Measurements from ENCODE around the gene THOC2.
"Not testable (repeated sequence)": the region's sequence is repeated elsewhere in the genome, so short reads cannot be mapped to it uniquely, and the experiment has no call there.

Gene THOC2

DNA sequence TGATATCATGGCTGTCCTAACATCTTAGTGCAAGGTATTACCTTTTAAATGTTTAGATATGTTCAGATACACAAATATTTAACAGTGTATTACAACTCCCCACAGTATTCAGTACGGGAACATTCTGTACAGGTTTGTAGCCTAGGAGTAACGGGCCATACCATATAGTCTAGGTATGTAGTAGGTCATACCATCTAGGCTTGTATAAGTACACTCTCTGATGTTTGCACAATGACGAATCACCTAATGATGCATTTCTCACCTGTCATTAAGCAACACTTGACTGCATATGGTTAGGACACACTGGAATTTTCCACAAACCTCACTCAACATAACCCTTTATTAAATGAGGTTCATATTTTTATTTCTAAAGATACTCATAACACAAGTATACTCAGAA, 67.7 kb downstream of the THOC2 start:
- no peak for DNase-seq

DNA sequence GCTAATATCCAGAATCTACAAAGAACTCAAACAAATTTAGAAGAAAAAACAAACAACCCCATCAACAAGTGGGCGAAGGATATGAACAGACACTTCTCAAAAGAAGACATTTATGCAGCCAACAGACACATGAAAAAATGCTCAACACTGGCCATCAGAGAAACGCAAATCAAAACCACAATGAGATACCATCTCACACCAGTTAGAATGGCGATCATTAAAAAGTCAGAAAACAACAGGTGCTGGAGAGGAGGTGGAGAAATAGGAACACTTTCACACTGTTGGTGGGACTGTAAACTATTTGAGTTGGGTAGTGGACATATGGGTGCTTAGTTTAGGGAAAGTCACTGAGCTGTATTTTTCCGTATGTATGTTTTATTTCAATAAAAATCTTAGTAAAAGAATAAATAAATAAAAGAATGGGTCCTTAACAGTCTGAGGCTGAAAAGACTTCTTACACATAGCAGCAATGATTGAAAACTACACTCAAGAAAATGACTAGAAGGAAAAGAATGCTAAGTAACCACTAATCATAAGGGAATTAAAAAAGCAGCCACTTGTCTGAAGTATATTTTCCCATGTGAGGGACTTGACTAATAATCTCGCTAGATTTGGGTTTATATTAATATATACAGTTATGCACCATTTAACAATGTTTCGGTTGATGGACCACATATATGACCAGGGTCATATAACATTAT, 68.2 kb downstream of the THOC2 start:
- DNase-seq, result not testable (repeated sequence)

DNA sequence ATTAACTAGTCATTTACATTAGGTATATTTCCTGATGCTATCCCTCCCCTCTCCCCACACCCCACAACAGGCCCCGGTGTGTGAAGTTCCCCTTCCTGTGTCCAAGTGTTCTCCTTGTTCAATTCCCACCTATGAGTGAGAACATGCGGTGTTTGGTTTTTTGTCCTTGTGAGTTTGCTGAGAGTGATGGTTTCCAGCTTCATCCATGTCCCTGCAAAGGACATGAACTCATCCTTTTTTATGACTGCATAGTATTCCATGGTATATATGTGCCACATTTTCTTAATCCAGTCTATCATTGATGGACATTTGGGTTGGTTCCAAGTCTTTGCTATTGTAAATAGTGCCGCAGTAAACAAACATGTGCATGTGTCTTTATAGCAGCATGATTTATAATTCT, 69.1 kb downstream of the THOC2 start:
- DNase-seq, result not testable (repeated sequence)

DNA sequence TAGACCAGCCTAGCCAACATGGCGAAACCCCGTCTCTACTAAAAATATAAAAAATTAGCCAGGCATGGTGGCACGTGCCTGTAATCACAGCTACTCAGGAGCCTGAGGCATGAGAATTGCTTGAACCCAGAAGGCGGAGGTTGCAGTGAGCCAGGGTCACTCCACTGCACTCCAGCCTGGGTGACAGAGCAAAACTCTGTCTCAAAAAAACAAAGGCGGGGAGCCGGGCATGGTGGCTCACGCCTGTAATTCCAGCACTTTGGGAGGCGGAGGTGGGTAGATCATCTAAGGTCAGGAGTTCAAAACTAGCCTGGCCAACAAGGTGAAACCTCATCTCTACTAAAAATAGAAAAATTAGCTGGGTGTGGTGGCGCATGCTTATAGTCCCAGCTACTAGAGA, 76.3 kb downstream of the THOC2 start:
- DNase-seq, result not testable (repeated sequence)

DNA sequence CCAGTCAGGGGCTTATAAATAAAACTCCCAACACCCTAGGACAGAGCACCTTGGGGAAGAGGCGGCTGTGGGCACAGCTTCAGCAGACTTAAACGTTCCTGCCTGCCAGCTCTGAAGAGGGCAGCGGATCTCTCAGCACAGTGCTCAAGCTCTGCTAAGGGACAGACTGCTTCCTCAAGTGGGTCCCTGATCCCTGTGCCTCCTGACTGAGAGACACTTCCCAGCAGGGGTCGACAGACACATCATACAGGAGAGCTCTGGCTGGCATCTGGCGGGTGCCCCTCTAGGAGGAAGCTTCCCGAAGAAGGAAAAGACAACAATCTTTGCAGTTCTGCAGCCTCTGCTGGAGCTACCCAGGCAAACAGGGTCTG, 84.1 kb downstream of the THOC2 start:
- DNase-seq, result not testable (repeated sequence)

DNA sequence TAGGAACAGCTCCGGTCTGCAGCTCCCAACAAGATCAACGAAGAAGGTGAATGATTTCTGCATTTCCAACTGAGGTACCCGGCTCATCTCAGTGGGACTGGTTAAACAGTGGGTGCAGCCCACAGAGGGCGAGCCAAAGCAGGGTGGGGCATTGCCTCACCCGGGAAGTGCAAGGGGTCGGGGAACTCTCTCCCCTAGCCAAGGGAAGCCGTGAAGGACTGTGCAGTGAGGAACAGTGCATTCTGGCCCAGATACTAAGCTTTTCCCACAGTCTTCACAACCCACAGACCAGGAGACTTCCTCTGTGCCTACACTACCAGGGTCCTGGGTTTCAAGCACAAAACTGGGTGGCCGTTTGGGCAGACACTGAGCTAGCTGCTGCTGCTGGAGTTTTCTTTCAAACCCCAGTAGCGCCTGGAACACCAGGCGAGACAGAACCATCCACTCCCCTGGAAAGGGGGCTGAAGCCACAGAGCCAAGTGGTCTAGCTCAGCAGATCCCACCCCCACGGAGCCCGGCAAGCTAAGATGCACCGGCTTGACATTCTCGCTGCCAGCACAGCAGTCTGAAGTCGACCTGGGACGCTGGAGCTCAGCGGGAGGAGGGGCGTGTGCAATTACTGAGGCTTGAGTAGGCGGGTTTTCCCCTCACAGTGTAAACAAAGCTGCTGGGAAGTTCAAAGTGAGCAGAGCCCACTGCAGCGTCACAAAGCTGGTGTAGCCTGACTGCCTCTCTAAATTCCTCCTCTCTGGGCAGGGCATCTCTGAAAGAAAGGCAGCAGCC, 84.6 kb downstream of the THOC2 start:
- DNase-seq, result no peak

DNA sequence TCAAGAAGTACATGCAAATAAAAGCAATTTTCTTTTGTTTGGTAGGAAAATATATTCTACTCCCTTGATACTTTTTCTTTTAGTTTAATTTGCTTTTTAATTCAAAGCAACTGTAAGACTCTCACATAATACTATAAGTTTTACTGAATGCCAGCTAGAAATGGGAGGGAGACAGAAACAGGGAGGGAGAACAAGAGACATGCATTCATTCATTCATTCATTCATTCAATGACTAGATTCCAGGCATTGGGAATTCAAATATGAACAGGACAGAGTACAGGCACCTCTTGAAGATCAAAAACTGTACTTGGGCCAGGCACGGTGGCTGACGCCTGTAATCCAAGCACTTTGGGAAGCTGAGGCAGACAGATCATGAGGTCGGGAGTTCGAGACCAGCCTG, 85.6 kb downstream of the THOC2 start:
- no peak for DNase-seq

DNA sequence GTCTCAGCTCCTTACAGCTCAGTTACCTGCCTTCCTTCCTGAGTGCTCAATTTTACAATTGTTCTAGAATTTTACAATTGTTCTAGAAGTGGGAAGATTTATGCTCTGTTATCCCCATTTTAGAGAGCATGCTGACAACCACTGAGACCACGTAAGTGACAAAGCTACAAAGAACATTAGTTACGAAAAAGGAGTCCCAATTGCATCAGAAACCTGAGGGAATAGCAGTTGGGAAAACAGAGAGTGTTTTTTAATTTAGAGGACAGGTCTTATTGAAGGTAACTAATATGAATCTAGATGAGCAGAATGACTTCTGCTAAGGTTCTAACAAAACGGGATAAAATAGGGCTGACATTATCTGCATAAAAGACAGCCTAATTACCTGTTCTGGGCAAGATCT, 103.3 kb downstream of the THOC2 start:
- no peak for DNase-seq

DNA sequence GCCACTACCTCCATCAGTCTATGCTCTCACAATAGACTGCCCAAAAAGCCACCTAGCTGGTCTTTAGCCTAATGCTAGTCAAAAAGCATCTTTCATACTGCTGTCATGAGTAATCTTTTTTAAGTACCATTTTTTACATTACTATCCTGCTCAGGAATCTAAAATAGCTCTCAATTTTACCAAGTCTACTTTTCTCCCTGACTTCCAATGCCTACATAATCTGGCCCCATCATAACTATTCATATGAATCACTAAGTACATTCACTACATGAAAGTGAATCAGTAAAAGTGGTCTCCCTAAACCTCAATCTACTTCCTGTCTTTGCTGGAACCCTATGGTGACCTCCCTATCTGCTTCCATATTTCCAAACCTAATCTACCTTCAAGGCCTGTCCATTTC, 105.9 kb downstream of the THOC2 start:
- DNase-seq, result no peak

DNA sequence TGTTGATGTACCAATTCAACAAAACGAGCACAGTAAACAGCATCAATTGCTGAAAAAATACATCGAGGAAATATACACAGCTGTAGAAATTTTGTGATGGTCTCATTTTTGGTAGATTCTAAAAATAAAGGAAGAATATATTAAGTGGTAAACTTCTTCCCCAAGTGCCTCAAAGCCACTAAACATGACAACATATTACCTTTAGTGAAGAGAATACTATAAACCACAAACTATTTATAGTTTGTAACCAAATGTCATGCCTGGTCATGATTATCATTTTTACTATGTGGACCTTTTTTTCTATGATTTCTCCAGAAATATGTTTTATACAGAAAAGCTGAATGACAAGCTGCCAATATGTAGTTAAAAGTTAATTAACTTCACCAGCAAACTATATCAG, 106.9 kb downstream of the THOC2 start:
- DNase-seq, result no peak

DNA sequence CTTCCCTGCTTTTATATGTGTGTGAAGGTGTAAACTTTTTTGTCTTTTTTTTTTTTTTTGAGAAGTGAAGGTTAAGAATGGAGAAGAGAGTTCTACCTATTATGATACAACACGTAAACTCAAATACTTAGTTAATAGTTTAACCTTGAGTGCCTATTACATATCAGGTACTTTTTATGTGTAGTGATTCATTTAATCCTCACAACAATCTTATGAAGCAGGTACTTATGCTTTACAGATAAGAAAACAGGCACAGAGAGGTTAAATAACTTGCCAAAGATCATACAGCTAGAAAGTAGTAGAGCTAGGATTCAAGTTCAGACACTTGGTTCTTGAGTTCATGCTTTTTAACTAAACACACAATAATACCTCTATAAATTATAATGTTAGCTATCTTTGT, 107.4 kb downstream of the THOC2 start:
- no peak for DNase-seq

DNA sequence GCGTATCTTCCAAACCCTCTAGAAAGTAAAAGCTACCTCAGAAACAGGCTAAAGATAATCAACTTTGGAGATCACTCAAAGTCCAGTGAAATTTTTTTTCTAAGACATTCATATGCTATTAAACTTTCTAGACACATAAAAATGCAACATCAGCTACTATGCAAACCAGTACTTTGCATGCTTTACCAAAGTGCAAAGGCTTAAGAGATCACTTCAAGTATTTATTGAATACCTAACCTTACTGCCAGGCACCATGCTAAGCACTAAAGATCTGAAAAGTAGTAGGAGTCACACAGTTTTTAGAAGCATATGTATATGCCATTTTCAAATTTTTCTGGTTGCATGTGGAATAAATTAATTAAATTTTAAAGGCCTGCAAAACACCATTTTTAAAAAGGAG, 115.8 kb downstream of the THOC2 start:
- no peak for DNase-seq

DNA sequence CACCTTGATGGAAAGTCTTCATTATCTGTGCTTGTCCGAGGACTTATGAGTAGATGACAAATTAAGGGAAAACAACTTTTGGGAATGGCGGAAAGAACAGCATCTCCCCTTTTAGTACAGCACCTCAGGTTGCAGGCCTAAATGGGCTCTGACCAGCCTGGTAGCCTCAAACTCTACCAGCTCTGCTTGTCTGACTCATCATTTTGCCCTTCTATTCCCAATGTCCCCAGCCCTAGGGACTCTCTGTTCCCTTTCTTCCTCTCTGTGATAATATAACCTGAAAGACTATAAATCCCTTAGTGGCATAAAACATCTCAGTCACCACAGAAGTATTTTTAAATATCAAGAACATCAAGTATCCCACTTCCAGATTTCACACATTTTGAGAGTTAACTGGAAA, 121.9 kb downstream of the THOC2 start:
- DNase-seq, result no peak

DNA sequence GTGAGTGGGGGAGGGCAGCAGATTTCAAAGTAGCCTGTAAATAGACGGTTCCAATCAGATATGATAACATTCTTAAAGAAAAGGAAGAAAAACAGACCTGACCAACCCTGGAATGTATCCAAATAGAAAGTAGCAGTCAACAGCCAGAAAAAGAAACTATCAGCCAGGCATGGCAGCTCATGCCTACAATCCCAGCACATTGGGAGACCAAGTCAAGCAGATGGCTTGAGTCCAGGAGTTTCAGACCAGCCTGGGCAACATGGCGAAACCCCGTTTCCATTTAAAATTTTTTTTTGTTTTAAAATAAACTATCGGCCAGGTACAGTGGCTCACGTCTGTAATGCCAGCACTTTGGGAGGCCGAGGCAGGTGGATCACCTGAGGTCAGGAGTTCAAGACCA, 125.0 kb downstream of the THOC2 start:
- no peak for DNase-seq

DNA sequence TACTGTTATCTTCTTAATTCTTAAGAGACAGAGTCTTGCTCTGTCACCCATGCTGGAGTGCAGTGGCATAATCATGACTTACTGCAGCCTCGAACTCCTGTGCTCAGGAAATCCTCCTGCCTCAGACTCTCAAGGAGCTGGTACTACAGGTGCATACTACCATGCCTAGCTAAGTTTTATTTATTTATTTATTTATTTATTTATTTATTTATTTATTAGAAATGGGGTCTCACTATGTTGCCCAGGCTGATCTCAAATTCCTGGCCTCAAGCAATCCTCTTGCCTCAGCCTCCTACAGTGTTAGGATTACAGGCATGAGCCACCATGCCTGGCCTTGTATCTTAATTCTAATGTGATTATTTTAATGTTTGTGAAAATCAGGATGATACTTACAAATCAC, 125.6 kb downstream of the THOC2 start:
- no peak for DNase-seq

DNA sequence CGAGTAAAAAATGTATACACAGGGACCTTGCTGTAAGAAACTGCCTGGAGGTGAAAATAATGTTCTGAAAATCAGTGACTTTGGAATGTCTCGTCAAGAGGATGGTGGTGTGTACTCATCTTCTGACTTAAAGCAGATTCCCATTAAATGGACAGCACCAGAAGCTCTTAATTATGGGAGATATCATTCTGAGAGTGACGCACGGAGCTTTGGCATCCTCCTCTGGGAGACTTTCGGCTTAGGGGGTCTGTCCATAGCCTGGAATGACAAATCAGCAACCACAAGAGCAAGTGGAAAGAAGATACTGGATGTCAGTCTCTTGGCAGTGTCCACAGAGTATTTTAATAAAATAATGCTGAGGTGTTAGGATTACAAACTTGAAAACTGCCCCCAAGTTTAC, 129.4 kb downstream of the THOC2 start:
- no peak for DNase-seq

DNA sequence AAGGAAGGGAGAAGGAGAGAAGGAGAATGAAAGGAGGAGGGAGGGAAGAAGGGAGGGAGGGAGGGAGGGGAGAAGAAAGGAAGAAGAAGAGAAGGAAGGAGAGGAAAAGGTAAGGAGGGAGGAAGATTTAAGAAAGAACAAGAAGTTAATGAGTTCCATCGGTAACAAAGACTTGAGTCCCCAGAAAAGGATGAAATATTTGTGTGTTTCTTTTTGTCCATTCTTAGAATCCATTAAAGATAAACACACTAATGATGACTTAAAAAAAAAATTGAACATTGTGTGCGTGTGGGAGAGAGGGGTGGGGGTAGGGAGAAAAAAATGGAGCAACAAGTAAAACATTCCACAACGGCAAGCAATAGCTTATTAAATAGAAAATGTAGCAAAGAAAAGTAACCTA, 131.4 kb downstream of the THOC2 start:
- DNase-seq, result no peak

DNA sequence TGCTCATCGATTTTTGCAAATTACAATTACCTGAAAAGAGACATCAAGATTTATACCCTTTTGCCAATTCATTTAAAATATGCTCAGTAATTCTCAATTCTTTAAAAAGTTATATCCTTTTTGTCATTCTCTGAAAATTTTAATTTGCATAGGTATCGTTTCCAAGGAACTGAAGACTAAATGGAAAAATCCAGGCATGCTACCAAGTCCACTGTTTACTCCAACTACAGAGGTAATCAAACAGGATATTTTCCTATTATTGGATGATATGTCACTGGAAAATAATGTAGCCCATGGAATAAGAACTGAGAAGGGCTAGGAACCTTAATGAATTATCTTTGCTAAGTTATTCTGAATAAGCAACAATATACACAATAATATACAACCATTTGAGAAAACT, 132.7 kb downstream of the THOC2 start:
- no peak for DNase-seq

DNA sequence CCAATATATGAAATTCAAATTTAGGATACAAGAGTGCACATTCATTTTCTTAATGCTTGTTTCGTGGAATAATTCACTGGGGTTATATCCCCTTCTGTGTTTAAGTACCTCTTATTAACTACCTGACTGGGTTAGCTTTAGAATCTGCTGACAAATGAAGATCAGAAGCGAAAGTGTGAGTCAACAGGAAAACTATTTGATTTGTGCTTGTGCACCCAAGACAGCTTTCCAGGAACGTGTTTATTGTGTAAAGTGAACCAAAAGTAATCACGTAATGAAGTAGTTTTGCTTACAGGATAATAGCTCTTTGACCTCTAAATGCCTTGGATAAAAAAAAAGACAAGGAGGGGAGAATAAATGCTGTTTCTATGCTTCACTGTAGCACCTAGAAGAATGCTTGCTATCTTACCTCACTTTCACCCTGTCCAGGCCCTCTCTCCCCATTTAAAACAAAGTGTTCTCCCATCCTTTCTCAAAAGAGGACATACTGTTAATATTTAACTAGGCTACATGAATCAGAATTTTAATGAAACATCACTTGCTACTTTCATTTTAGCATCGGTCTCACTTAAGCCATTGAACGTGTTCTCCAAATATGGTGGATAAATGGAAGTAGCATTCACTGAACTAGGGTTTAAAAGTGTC, 141.9 kb downstream of the THOC2 start:
- DNase-seq, result no peak

DNA sequence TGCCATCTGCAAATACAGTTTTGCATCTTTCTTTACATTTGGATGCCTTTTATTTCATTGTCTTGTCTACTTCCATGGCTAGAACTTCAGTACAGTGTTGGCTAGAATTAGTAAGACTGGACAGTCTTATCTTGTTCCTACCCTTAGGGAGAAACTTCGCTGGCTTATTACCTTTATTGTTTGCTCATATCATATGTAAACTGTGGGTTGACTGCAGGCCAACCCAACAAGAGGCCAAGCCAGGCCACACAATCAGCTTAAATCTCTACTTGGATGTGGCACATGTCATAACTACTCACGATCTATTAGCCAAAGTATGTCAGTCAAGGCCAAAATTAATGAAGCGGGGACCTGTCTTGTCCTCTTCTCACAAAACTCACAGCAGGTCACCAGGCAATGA, 144.1 kb downstream of the THOC2 start:
- no peak for DNase-seq

DNA sequence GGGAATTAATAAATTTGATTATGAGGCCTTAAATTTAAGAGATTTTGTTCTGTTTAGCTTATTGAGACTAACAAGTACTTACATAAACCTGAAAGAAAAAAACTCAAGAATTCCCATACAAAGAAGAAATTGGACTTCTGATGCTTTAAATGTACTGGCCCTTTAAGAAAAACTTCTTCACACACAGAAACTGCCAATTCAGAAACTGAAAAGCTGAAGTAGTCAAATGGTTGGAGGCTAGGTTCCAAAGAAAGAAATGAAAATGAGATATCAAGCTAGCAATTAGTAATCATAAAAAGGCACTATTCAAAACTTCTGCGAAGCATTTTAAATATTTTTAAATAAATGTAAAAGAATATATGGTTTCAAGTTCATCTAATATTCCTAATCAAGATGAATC, 151.3 kb downstream of the THOC2 start:
- DNase-seq, result no peak

DNA sequence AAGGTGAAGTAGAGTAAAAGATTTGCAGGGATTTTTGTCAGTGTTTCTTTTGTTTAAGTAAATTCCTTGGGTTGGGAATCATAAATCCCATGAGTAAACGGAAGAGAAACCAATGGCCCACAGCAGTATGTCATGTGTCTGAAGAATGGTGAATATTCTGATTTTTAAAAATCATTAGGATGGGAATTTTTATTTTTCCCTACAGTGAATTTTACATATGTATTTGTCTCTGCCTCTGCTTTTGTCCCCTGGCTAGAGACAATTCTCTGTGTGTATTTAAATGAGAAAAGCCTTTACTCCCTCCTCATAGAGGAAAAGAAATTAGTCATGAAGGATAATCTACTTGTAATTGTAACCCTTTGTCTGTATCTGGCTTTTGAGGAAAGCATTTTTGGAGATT, 152.1 kb downstream of the THOC2 start:
- DNase-seq, result no peak

DNA sequence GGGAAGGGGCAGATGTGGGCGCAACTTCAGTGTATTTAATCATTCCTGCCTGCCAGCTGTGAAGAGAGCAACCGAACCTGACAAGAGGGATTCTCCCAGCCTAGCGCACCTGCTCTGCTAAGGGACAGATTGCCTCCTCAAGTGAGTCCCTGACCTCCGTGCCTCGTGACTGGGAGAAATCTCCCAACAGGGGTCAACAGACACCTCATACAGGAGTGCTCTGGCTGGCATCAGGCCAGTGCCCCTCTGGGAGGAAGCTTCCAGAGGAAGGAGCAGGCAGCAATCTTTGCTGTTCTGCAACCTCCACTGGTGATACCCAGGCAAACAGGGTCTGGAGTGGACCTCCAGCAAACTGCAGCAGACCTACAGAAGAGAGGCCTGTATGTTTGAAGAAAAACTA, 158.8 kb downstream of the THOC2 start:
- DNase-seq, result not testable (repeated sequence)

DNA sequence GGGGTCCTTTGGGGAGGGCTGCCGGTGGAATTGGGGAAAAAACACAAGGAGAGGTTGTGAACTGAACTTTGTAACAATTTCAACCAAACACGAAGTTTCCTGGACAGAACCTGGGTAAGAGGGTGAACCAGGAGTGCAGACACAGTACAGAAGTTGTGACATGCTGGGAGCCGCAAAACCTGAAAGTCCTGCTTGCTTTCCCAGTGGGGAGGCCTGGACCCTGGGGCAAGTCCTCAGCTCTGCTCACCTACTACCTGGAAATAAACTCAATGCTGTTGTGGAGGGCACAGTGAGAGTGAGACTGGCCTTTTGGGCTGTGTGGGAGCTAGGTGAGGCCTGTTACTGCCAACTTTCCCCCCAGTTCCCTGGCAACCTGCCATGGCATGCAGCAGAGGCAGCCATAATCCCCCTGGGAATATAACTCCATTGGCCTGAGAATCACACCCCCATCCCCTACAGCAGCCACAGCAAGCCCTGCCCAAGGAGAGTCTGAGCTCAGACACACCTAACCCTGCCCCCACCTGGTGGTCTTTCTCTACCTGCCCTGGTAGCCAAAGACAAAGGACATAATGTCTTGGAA, 162.8 kb downstream of the THOC2 start:
- DNase-seq, result no peak
